IPS-18c (cell line): ENCODE results near the gene TRNT1.

ENCODE experiments used
- H3K4me3 ChIP-seq: 2 replicates; pipeline ENCODE4 v1.7.0; 2013; ENCODE audit warnings: low read depth, mild to moderate bottlenecking, low read length, moderate library complexity; ENCODE audit not compliant: insufficient read depth
- H3K9me3 ChIP-seq: one replicate; pipeline ENCODE4 v1.6.1; 2013; ENCODE audit warnings: mild to moderate bottlenecking, low read length, moderate library complexity; ENCODE audit not compliant: control insufficient read depth, insufficient read depth

TRNT1 gene

DNA sequence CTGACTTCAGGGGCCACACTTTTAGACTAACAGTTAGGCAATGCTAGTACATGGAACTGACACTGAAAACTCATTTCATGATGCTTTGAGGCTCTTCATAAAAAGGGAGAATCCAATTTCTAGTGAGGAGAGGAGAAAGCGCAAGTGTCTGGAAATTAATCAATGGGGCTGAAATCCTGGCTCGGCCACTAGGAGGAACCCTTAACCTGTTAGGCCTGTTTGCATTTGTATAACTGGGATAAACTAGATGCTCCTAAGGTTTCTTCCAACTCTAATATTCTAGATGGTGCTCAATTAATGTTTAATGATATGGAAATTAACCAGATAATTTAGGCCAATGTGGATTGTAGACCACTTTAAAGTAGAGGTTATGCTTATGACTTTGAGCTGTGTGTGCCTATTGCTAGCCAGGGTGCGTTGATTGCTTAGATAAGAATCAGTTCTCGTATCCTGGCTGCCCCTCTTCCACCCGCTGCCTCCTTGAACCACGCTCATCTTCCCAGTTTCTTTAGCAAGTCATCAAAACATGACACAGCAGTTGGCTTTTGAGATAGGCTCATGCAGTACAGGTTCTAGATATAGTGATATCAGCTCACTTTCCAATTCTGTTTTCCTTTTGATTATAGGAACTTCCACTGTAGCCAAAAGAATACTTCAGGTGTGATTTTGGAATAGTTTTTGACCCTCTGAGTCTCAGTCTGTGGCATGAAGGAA, 69.6 kb downstream of the TRNT1 start:
- no peak overlapping the region for H3K4me3 ChIP-seq
- no peaks in the 10 kb centered on the region for H3K9me3 ChIP-seq
